B cell (primary cell): ENCODE data around the gene RIC1. TPM values are rescaled to one million over a fixed set of nuclear protein-coding genes. Genes with fewer than 3 reads are reported as not detected.

Experiments
- ATAC-seq: fragments of 200-7000 bp; cut with Tn5 transposase; one replicate; pipeline ENCODE4 v1.10.0; 2021; ENCODE audit warnings: low read depth, mild to moderate bottlenecking, moderate number of reproducible peaks, moderate library complexity
- CTCF ChIA-PET: fragments of 350-600 bp; sonication (Branson Sonifier 250); formaldehyde crosslinking; loops from one replicate; lab custom pipeline; 2021; ENCODE audit warnings: antibody characterized with exemption, inconsistent platforms; lab: Charles Lee
- POLR2A ChIA-PET: fragments of 350-600 bp; sonication (Branson Sonifier 250); formaldehyde crosslinking; loops from one replicate; lab custom pipeline; 2021; ENCODE audit warnings: antibody characterized with exemption; lab: Charles Lee
- DNase-seq: peaks from one replicate; pipeline ENCODE4 v3.0.0; 2013
- H2AFZ ChIP-seq: 2 replicates; pipeline ENCODE4 v1.6.1; 2012; ENCODE audit warnings: mild to moderate bottlenecking, low read depth, low read length; ENCODE audit not compliant: insufficient read depth, poor library complexity, severe bottlenecking
- H3K27ac ChIP-seq, 2 donors: 1 replicate in 1 of 2; 2 replicates in 1 of 2; pipeline ENCODE4 v1.5.1; 2012 to 2013; ENCODE audit warnings: low read length in 2 of 2, mild to moderate bottlenecking in 2 of 2, moderate library complexity in 1 of 2
- H3K27me3 ChIP-seq, 4 experiments: fragments of 200-600 bp in 1 of 4; sonication (generic) in 1 of 4; replicated peaks in 1 of 4; 1 replicate in 2 of 4; 2 replicates in 2 of 4; pipeline versions ENCODE4 v1.6.1 to v1.7.0; 2013 to 2016; ENCODE audit warnings: low read length in 3 of 4, mild to moderate bottlenecking in 2 of 4, mixed read lengths in 1 of 4, moderate library complexity in 1 of 4; ENCODE audit not compliant: insufficient read depth in 4 of 4, control insufficient read depth in 3 of 4; ENCODE audit errors: control extremely low read depth in 1 of 4
- H3K36me3 ChIP-seq, 2 experiments: replicated peaks in 1 of 2; 1 replicate in 1 of 2; 2 replicates in 1 of 2; pipeline versions ENCODE4 v1.6.1 to v1.7.1; 2013; ENCODE audit warnings: low read length in 1 of 2; ENCODE audit not compliant: insufficient read depth in 2 of 2, control insufficient read depth in 1 of 2; ENCODE audit errors: control extremely low read depth in 1 of 2, extremely low read depth in 1 of 2
- H3K4me1 ChIP-seq, 2 donors: fragments of 200-600 bp in 1 of 2; sonication (generic) in 1 of 2; 1 replicate in 1 of 2; 2 replicates in 1 of 2; pipeline versions ENCODE4 v1.5.1 to v1.6.1; 2013 to 2017; ENCODE audit warnings: low read length in 2 of 2; ENCODE audit not compliant: control insufficient read depth in 2 of 2, insufficient read depth in 2 of 2
- H3K4me2 ChIP-seq: replicated peaks from 2 replicates; pipeline ENCODE3; 2012; ENCODE audit warnings: mild to moderate bottlenecking, low read depth, low read length; ENCODE audit not compliant: poor library complexity, severe bottlenecking
- H3K4me3 ChIP-seq, 5 experiments: fragments of 200-600 bp in 1 of 5; sonication (generic) in 1 of 5; 1 replicate in 3 of 5; 2 replicates in 2 of 5; pipeline versions ENCODE4 v1.5.1 to v1.7.0; 2011 to 2016; ENCODE audit warnings: low read length in 4 of 5, mild to moderate bottlenecking in 4 of 5, low read depth in 2 of 5, control low read depth in 1 of 5, moderate library complexity in 1 of 5; ENCODE audit not compliant: insufficient read depth in 1 of 5; ENCODE audit errors: control extremely low read depth in 1 of 5, extremely low read depth in 1 of 5
- H3K79me2 ChIP-seq: fragments of 200-600 bp; sonication (generic); one replicate; pipeline ENCODE4 v1.6.0; 2016; ENCODE audit warnings: low read length; ENCODE audit not compliant: control insufficient read depth, insufficient read depth
- H3K9ac ChIP-seq: fragments of 200-600 bp; sonication (generic); 2 replicates; pipeline ENCODE4 v1.6.1; 2017; ENCODE audit warnings: mild to moderate bottlenecking, low read length, moderate library complexity
- H3K9me3 ChIP-seq, 3 donors: one replicate each; pipeline versions ENCODE4 v1.6.1 to v1.7.1; 2013; ENCODE audit warnings: low read length in 2 of 3; ENCODE audit not compliant: control insufficient read depth in 2 of 3, insufficient read depth in 1 of 3; ENCODE audit errors: control extremely low read depth in 1 of 3
- H4K20me1 ChIP-seq: 2 replicates; pipeline ENCODE4 v1.6.0; 2012; ENCODE audit warnings: mild to moderate bottlenecking, low read length; ENCODE audit not compliant: insufficient read depth, control insufficient read depth, poor library complexity, severe bottlenecking
- H3K27ac Mint-ChIP-seq: one replicate; pipeline ENCODE4 v1.8.0; 2021; ENCODE audit warnings: mixed read lengths
- H3K27me3 Mint-ChIP-seq: one replicate; pipeline ENCODE4 v1.8.0; 2021; ENCODE audit warnings: mixed read lengths
- H3K4me1 Mint-ChIP-seq: one replicate; pipeline ENCODE4 v1.8.0; 2021; ENCODE audit warnings: mixed read lengths
- H3K4me3 Mint-ChIP-seq: one replicate; pipeline ENCODE4 v1.8.0; 2021; ENCODE audit warnings: mixed read lengths
- H3K9me3 Mint-ChIP-seq: one replicate; pipeline ENCODE4 v1.8.0; 2022; ENCODE audit warnings: mixed read lengths; ENCODE audit not compliant: insufficient read depth
- EZH2 ChIP-seq: IDR thresholded peaks from 2 replicates; pipeline ENCODE4 v1.6.1; 2012; ENCODE audit warnings: borderline replicate concordance, low read depth, mild to moderate bottlenecking, moderate library complexity, low read length; ENCODE audit not compliant: insufficient read depth, poor library complexity, severe bottlenecking
- WGBS: methylation state at CpG from one replicate; pipeline ENCODE4 v1.1.5; 2013; ENCODE audit warnings: missing lambda C conversion rate; ENCODE audit not compliant: insufficient coverage; 5-methylcytosine and 5-hydroxymethylcytosine counted together
- intact Hi-C: fragments of 100-400 bp; cut with micrococcal nuclease; formaldehyde crosslinking; loops from one replicate; pipeline ENCODE4 v1.10.0; 2022
- polyA plus RNA-seq: library from polyadenylated mRNA; depleted of rRNA; stranded (reverse); fragments of >200 nt; gene quantifications from 2 replicates; pipeline ENCODE4 v1.2.3, GENCODE V29; 2012
- total RNA-seq, 2 donors: library from RNA; stranded (reverse); fragments of 120-200 nt in 1 of 2; gene quantifications; 1 replicate in 1 of 2; 2 replicates in 1 of 2; pipeline versions ENCODE4 v1.2.3 to v1.2.4, GENCODE V29; 2013 to 2022
- TF ChIP-seq, protein P1 (sequence below): fragments of 200-600 bp; IDR thresholded peaks from one replicate; pipeline ENCODE4 v1.8.0; 2022; ENCODE audit warnings: antibody characterized with exemption, mild to moderate bottlenecking

RIC1 gene
- total and polyA plus RNA-seq, 2 donors (not counting 1 experiment from before 2014, with no cell fraction given), result 20.7 to 58.8 TPM

GRCh38 chr9:5708414-5708813, 79.5 kb downstream of the RIC1 start:
- Mint-ChIP-seq H3K9me3 (peaks cover 14% of the 10 kb centered on the region), H3K4me3 (no peak overlapping the region), H3K4me1 (peaks cover 10% of the 10 kb centered on the region), H3K27ac (no peak overlapping the region), H3K27me3 (no peaks in the 10 kb centered on the region)
- Histone ChIP-seq H3K27me3 (no peaks in the 10 kb centered on the region), H3K9ac (no peak overlapping the region), H3K27ac (no peak overlapping the region), H3K4me2 (no peak overlapping the region), H4K20me1 (no peaks in the 10 kb centered on the region), H3K4me1 (peaks cover 3 to 7% of the 10 kb centered on the region in 2 donors), H3K4me3 (no peak overlapping the region), H3K36me3 (peaks cover 10 to 26% of the 10 kb centered on the region in 2 experiments), H2AFZ (no peak overlapping the region), H3K9me3 (peaks cover 0 to 24% (median 13%) of the 10 kb centered on the region in 3 donors), H3K79me2 (peaks cover 39% of the 10 kb centered on the region)
- ATAC-seq (no peak), DNase-seq (no peak)
- intact Hi-C loops, result loop anchor here (5.0 kb wide), 1 partner anchor 81 kb away; the partner anchor contains the start of gene RIC1
- no CpG with 5 or more reads among the region's 1 CpG for WGBS
- ChIA-PET POLR2A (no interaction called here), CTCF (interaction anchor here (1.0 kb wide), 1 partner anchor 107 kb away, joined by 4 read pairs; no protein-coding TSS in a partner anchor)
- no peak for TF ChIP-seq EZH2
- TF ChIP-seq, protein P1, sequence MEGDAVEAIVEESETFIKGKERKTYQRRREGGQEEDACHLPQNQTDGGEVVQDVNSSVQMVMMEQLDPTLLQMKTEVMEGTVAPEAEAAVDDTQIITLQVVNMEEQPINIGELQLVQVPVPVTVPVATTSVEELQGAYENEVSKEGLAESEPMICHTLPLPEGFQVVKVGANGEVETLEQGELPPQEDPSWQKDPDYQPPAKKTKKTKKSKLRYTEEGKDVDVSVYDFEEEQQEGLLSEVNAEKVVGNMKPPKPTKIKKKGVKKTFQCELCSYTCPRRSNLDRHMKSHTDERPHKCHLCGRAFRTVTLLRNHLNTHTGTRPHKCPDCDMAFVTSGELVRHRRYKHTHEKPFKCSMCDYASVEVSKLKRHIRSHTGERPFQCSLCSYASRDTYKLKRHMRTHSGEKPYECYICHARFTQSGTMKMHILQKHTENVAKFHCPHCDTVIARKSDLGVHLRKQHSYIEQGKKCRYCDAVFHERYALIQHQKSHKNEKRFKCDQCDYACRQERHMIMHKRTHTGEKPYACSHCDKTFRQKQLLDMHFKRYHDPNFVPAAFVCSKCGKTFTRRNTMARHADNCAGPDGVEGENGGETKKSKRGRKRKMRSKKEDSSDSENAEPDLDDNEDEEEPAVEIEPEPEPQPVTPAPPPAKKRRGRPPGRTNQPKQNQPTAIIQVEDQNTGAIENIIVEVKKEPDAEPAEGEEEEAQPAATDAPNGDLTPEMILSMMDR, result no peak

DNA sequence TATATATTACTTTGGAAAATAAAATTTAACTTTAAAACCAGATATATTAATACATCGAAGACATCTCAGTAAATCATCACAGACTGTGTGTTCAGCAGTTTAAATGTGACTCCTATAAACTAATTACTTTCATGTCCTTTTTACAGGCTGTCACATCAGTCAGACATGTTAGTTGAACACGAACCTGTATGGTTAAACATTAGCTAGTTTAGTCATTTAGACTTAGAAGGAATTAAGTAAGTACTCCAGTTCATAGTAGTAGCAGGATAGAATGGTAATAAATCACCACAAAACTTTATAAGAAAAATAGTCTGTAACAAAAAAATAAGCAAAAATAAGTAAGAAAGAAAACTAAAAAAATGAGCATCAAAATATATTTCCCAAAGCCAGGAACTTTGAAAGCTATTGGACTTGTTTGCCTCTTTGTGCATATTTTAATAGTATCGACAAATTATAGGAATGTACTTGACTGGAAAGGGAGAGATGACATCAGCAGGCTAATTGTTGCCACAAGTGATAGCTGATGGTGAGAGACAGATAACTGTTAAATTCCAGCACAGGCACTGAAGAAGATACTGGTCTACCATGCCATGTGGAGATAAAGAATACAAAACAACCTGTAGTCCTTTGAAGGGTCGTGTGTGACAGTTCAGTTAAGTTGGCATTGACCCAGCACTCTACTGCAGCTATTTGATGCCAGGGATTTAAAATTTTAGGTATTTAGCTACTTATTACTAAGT, 83.9 kb downstream of the RIC1 start:
- no peak for ATAC-seq
- ChIA-PET POLR2A (no interaction called here), CTCF (no interaction called here)
- H3K4me3 ChIP-seq, result no peak overlapping the region
- H2AFZ ChIP-seq, result no peak overlapping the region
- H3K4me1 Mint-ChIP-seq, result peaks cover 10% of the 10 kb centered on the region
- no peak overlapping the region for H3K4me2 ChIP-seq
- DNase-seq, result no peak
- no peaks in the 10 kb centered on the region for H4K20me1 ChIP-seq
- H3K4me3 Mint-ChIP-seq, result no peak overlapping the region
- H3K4me1 ChIP-seq, result peaks cover 3 to 7% of the 10 kb centered on the region in 2 donors
- 100% methylated on average over 1 of the region's 4 CpGs for WGBS
- no peak overlapping the region for H3K9ac ChIP-seq
- TF ChIP-seq, protein P1, result no peak
- H3K36me3 ChIP-seq, result peaks cover 15 to 45% of the 10 kb centered on the region in 2 experiments
- peaks cover 8 to 16% (median 16%) of the 10 kb centered on the region in 3 donors for H3K9me3 ChIP-seq
- intact Hi-C loops, result loop anchor here (10.0 kb wide), 1 partner anchor 108 kb away; no protein-coding TSS in a partner anchor
- no peak overlapping the region for H3K27ac Mint-ChIP-seq
- H3K27me3 ChIP-seq, result no peaks in the 10 kb centered on the region
- H3K27ac ChIP-seq, result no peak overlapping the region
- peaks cover 11% of the 10 kb centered on the region for H3K9me3 Mint-ChIP-seq
- H3K79me2 ChIP-seq, result peaks cover 8% of the 10 kb centered on the region
- H3K27me3 Mint-ChIP-seq, result no peaks in the 10 kb centered on the region
